Psoas muscle (tissue), 8 donors: ENCODE measurements around the gene COLEC12. TPM values are rescaled to one million over a fixed set of nuclear protein-coding genes. Genes with fewer than 3 reads are reported as not detected.
A peak's percentile ranks its signal among the peaks of the same experiment; 100 is the strongest.

Source experiments
- ATAC-seq, 4 donors: fragments of 200-7000 bp; cut with Tn5 transposase; one replicate each; pipeline ENCODE4 v1.9.1; 2020; ENCODE audit warnings: moderate library complexity in 3 of 4, mild to moderate bottlenecking in 2 of 4
- DNase-seq, 2 donors: peaks; one replicate each; pipeline ENCODE4 v3.0.0-alpha.2; 2020
- H3K27ac ChIP-seq: fragments of 200-600 bp; one replicate; pipeline ENCODE4 v1.8.0; 2022
- H3K27me3 ChIP-seq, 3 donors: fragments of 200-600 bp in 1 of 3; one replicate each; pipeline versions ENCODE4 v1.6.1 to v1.8.0; 2013 to 2022; ENCODE audit warnings: low read length in 2 of 3, mild to moderate bottlenecking in 2 of 3, moderate library complexity in 1 of 3; ENCODE audit not compliant: insufficient read depth in 3 of 3
- H3K36me3 ChIP-seq, 2 donors: fragments of 200-600 bp in 1 of 2; one replicate each; pipeline versions ENCODE4 v1.6.1 to v1.8.0; 2013 to 2022; ENCODE audit warnings: low read depth in 1 of 2, mild to moderate bottlenecking in 1 of 2, moderate library complexity in 1 of 2; ENCODE audit not compliant: insufficient read depth in 1 of 2
- H3K4me1 ChIP-seq: fragments of 200-600 bp; one replicate; pipeline ENCODE4 v1.8.0; 2022
- H3K4me3 ChIP-seq: fragments of 200-600 bp; one replicate; pipeline ENCODE4 v1.8.0; 2022; ENCODE audit warnings: mild to moderate bottlenecking
- H3K9me3 ChIP-seq: fragments of 200-600 bp; one replicate; pipeline ENCODE4 v1.8.0; 2022
- CTCF ChIP-seq: fragments of 200-600 bp; IDR thresholded peaks from one replicate; pipeline ENCODE4 v1.8.0; 2022; ENCODE audit warnings: antibody characterized with exemption
- WGBS, 3 donors: extraction: QIAGEN DNeasy Blood & Tissue Kit; methylation state at CpG; one replicate each; pipeline versions ENCODE4 v1.1.6 to v1.1.7; 2013; 5-methylcytosine and 5-hydroxymethylcytosine counted together
- intact Hi-C, 2 donors: fragments of 100-400 bp; cut with DNase I; formaldehyde crosslinking; loops; one replicate each; pipeline versions ENCODE4 v1.11.0 to v1.14.2; 2022
- polyA plus RNA-seq, 3 donors: library from polyadenylated mRNA; stranded (reverse); fragments of 200-250 nt; gene quantifications; one replicate each; pipeline ENCODE4 v1.2.3, GENCODE V29; 2013
- total RNA-seq, 4 donors: library from RNA; stranded (reverse); fragmentation: NEBNext Ultra II Directional in 2 of 4; extraction: Animal tissue kit (Norgen Biotek cat#: 25700) in 2 of 4; gene quantifications; one replicate each; pipeline versions ENCODE4 v1.2.1 to v1.2.4, GENCODE V29; 2021 to 2023
- donor health status: healthy with polysubstance abuse.
- donor health status: DM: no; HTN: no; CAD: no; lungs with moderate emphysema.
- donor health status: Bipolar disorder and iron deficiency.
- donor health status: healthy.
- donor health status: DM: yes; HTN: yes; CAD: no.
- donor health status: DM: no; HTN: no; CAD: no.
- donor health status: DM: no; HTN: no; CAD: no.
- donor health status: DM: yes; HTN: yes; CAD: no.

Gene COLEC12
- total and polyA plus RNA-seq, 7 donors: 0.80 to 6.4 (median 3.4) TPM

- Histone ChIP-seq H3K27me3 (no peaks in the 10 kb centered on the region), H3K4me1 (peaks cover 22% of the 10 kb centered on the region), H3K36me3 (peaks cover 0 to 28% of the 10 kb centered on the region in 2 donors), H3K9me3 (no peaks in the 10 kb centered on the region), H3K4me3 (peak within 1 kb of the TSS; percentile 76), H3K27ac (peak within 1 kb of the TSS; percentile 79)
- 0% methylated on average over 68 to 69 of the region's 69 CpGs for WGBS, 3 donors
- DNase-seq (peak; percentile 94 to 97), ATAC-seq (peak; percentile 98 to 99 (median 99))
- TF ChIP-seq CTCF: no peak
- intact Hi-C loops: loop anchor here (2.0 to 5.0 kb wide), 2 partner anchors 106 to 109 kb away; partner anchors contain the start of gene USP14 (in 1 of the 2)
These were observed 232.6 kb downstream of the COLEC12 start, which contains the start of gene THOC1 for GRCh38 chr18:267688-268552. TSS of gene THOC1 (minus strand) at chr18:268047. CDS start at chr18:268019, 28 bp downstream.

- 0 to 1% (median 1%) methylated on average over 9 of the region's 9 CpGs for WGBS, 3 donors
- no peak for TF ChIP-seq CTCF
- peak in 1 of 4 donors; percentile 3 for ATAC-seq
- Histone ChIP-seq H3K4me1 (peaks cover 22% of the 10 kb centered on the region), H3K36me3 (peaks cover 0 to 34% of the 10 kb centered on the region in 2 donors), H3K27me3 (no peaks in the 10 kb centered on the region), H3K4me3 (peak overlapping the region; percentile 76), H3K9me3 (no peaks in the 10 kb centered on the region), H3K27ac (peak overlapping the region; percentile 79)
- intact Hi-C loops: loop anchor here (2.0 to 5.0 kb wide), 2 partner anchors 105 to 109 kb away; partner anchors contain the start of gene USP14 (in 1 of the 2)
- DNase-seq: no peak
These were observed 233.2 kb downstream of the COLEC12 start for GRCh38 chr18:267380-267687.

Other genes starting within 250 kb of the COLEC12 start
- 10 to 100 TPM in 2 of 4 donors, 1 to 10 TPM in 2; 8.7 to 13.8 (median 11.0) TPM for gene THOC1, start 232.7 kb downstream of the COLEC12 start, total RNA-seq
- 10 to 100 TPM; 10.5 to 18.5 (median 11.8) TPM for gene THOC1, start 232.7 kb downstream of the COLEC12 start, polyA plus RNA-seq
- gene CETN1, start 79.7 kb upstream of the COLEC12 start, total RNA-seq: not detected
- gene CETN1, start 79.7 kb upstream of the COLEC12 start, polyA plus RNA-seq: not detected
- gene CLUL1, start 96.3 kb upstream of the COLEC12 start, total RNA-seq: not detected
- not detected for gene CLUL1, start 96.3 kb upstream of the COLEC12 start, polyA plus RNA-seq
- gene TYMS, start 157.0 kb upstream of the COLEC12 start, total RNA-seq: under 1 TPM in 3 of 4 donors, not detected in 1; 0.26 to 0.65 (median 0.32) TPM
- under 1 TPM; 0.25 to 0.49 (median 0.31) TPM for gene TYMS, start 157.0 kb upstream of the COLEC12 start, polyA plus RNA-seq
- 10 to 100 TPM in 3 of 4 donors, 1 to 10 TPM in 1; 5.2 to 27.2 (median 10.3) TPM for gene ENOSF1, start 211.9 kb upstream of the COLEC12 start, total RNA-seq
- gene ENOSF1, start 211.9 kb upstream of the COLEC12 start, polyA plus RNA-seq: 1 to 10 TPM; 5.1 to 6.1 (median 5.1) TPM